PC-3 (cell line): ENCODE measurements around the gene DENND5B. TPM values are rescaled to one million over a fixed set of nuclear protein-coding genes. Genes with fewer than 3 reads are reported as not detected.

ENCODE experiments used
- ATAC-seq: fragments of 200-7000 bp; cut with Tn5 transposase; 2 replicates; pipeline ENCODE4 v1.9.1; 2020; ENCODE audit warnings: mild to moderate bottlenecking, moderate library complexity
- BruUV-seq: library from RNA; stranded (reverse); fragments of 400-500 nt; replicated peaks from 2 replicates; lab custom pipeline; 2021; lab: Mats Ljungman, UMichigan
- CTCF ChIA-PET: fragments of 300-600 bp; sonication (Branson Sonifier 250); formaldehyde crosslinking; loops from one replicate; lab custom pipeline; 2022; ENCODE audit warnings: antibody characterized with exemption; lab: Charles Lee
- POLR2A ChIA-PET: fragments of 300-600 bp; sonication (Branson Sonifier 250); formaldehyde crosslinking; loops from one replicate; lab custom pipeline; 2022; ENCODE audit warnings: antibody characterized with exemption; ENCODE audit not compliant: unreplicated experiment; lab: Charles Lee
- DNase-seq: peaks from one replicate; pipeline ENCODE4 v3.0.0-alpha.2; 2015
- H2AFZ ChIP-seq: fragments of 300-600 bp; sonication (generic); 2 replicates; pipeline ENCODE4 v1.6.0; 2016; ENCODE audit warnings: antibody characterized with exemption, low read length
- H3F3A ChIP-seq: fragments of 300-600 bp; sonication (generic); one replicate; pipeline ENCODE4 v1.6.0; 2017; ENCODE audit warnings: antibody characterized with exemption, low read length, control low read depth, mild to moderate bottlenecking; ENCODE audit not compliant: unreplicated experiment
- H3K27ac ChIP-seq: fragments of 300-600 bp; sonication (generic); 2 replicates; pipeline ENCODE4 v1.5.1; 2016; ENCODE audit warnings: mild to moderate bottlenecking, low read length
- H3K27me3 ChIP-seq: fragments of 300-600 bp; sonication (generic); 2 replicates; pipeline ENCODE4 v1.6.1; 2016; ENCODE audit warnings: low read length, mixed read lengths
- H3K36me3 ChIP-seq: fragments of 300-600 bp; sonication (generic); 2 replicates; pipeline ENCODE4 v1.6.1; 2016; ENCODE audit warnings: low read depth, mixed run types, low read length, mixed read lengths
- H3K4me1 ChIP-seq: fragments of 300-600 bp; sonication (generic); 2 replicates; pipeline ENCODE4 v1.5.1; 2016; ENCODE audit warnings: low read length; ENCODE audit not compliant: insufficient read depth
- H3K4me2 ChIP-seq: fragments of 300-600 bp; sonication (generic); 2 replicates; pipeline ENCODE4 v1.6.0; 2016; ENCODE audit warnings: low read length
- H3K4me3 ChIP-seq: fragments of 300-600 bp; sonication (generic); 2 replicates; pipeline ENCODE4 v1.5.1; 2016; ENCODE audit warnings: mild to moderate bottlenecking, low read length, mixed read lengths
- H3K79me2 ChIP-seq: fragments of 300-600 bp; sonication (generic); 2 replicates; pipeline ENCODE4 v1.6.1; 2017; ENCODE audit warnings: low read length, mixed read lengths
- H3K9ac ChIP-seq: fragments of 300-600 bp; sonication (generic); 2 replicates; pipeline ENCODE4 v1.6.0; 2016; ENCODE audit warnings: mild to moderate bottlenecking, low read length
- H3K9me2 ChIP-seq: fragments of 300-600 bp; sonication (generic); replicated peaks from 2 replicates; pipeline ENCODE4 v1.6.1; 2016; ENCODE audit warnings: mixed run types, low read length, mixed read lengths
- H3K9me3 ChIP-seq: fragments of 300-600 bp; sonication (generic); 2 replicates; pipeline ENCODE4 v1.6.1; 2016; ENCODE audit warnings: low read length, mixed read lengths
- H4K20me1 ChIP-seq: fragments of 300-600 bp; sonication (generic); 2 replicates; pipeline ENCODE4 v1.6.1; 2016; ENCODE audit warnings: low read length, mixed read lengths
- EZH2 ChIP-seq: fragments of 300-600 bp; sonication (generic); IDR thresholded peaks from one replicate; pipeline ENCODE4 v1.6.1; 2017; ENCODE audit warnings: antibody characterized with exemption, mild to moderate bottlenecking, low read length; ENCODE audit not compliant: unreplicated experiment
- EZH2phosphoT487 ChIP-seq: fragments of 300-600 bp; sonication (generic); IDR thresholded peaks from 2 replicates; pipeline ENCODE4 v1.6.1; 2018; ENCODE audit warnings: mild to moderate bottlenecking, antibody characterized with exemption, low read length, borderline replicate concordance
- intact Hi-C: fragments of 100-400 bp; cut with micrococcal nuclease; formaldehyde crosslinking; loops from 2 replicates; pipeline ENCODE4 v1.9.0; 2023
- total RNA-seq: library from RNA; depleted of rRNA; stranded (reverse); fragments of >200 nt; gene quantifications from 2 replicates; pipeline ENCODE4 v1.2.3, GENCODE V29; 2014
- TF ChIP-seq, protein P1 (sequence below): fragments of 300-600 bp; sonication (generic); conservative IDR thresholded peaks from 2 replicates; pipeline ENCODE4 v1.5.1; 2017; ENCODE audit warnings: antibody characterized with exemption, low read depth, mild to moderate bottlenecking, low read length

DENND5B gene
- total RNA-seq, 1 experiment from 2014 or later: 4.2 TPM

DNA sequence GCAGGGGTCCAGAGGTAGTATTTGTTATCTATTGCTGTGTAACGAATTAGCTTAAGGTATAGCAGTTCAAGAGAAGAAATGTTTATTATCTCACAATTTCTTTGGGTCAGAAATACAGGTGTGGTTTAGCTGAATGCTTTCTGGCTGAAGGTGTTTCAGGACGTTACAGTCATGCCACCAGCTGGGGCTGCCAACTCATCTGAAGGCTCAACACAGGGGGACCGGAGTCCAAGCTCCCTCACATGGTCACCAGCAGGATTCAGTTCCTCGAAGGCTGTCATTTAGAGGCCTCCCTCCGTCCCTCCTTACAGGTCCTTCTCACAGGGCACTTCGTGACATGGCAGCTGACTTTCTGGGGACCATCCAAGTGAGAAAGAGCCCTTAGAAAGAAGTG, 227.5 kb downstream of the DENND5B start:
- Histone ChIP-seq H3K27me3 (no peaks in the 10 kb centered on the region), H3K27ac (no peak overlapping the region), H2AFZ (0 out of 2 replicates have a peak overlapping the region, but pooled peaks have one; percentile 61), H3K9me2 (no peaks in the 10 kb centered on the region), H3K79me2 (no peaks in the 10 kb centered on the region), H3K9ac (no peak overlapping the region), H3K4me2 (no peak overlapping the region), H3K4me3 (no peak overlapping the region), H3F3A (no peaks in the 10 kb centered on the region), H3K4me1 (peaks cover 8% of the 10 kb centered on the region), H3K36me3 (no peaks in the 10 kb centered on the region), H3K9me3 (no peaks in the 10 kb centered on the region), H4K20me1 (no peaks in the 10 kb centered on the region)
- POLR2A ChIA-PET: no interaction called here
- BruUV-seq: no TSS peak
- ATAC-seq (no peak), DNase-seq (no peak)
- no peak for TF ChIP-seq EZH2phosphoT487
- no peak for TF ChIP-seq EZH2
- TF ChIP-seq, protein P1, sequence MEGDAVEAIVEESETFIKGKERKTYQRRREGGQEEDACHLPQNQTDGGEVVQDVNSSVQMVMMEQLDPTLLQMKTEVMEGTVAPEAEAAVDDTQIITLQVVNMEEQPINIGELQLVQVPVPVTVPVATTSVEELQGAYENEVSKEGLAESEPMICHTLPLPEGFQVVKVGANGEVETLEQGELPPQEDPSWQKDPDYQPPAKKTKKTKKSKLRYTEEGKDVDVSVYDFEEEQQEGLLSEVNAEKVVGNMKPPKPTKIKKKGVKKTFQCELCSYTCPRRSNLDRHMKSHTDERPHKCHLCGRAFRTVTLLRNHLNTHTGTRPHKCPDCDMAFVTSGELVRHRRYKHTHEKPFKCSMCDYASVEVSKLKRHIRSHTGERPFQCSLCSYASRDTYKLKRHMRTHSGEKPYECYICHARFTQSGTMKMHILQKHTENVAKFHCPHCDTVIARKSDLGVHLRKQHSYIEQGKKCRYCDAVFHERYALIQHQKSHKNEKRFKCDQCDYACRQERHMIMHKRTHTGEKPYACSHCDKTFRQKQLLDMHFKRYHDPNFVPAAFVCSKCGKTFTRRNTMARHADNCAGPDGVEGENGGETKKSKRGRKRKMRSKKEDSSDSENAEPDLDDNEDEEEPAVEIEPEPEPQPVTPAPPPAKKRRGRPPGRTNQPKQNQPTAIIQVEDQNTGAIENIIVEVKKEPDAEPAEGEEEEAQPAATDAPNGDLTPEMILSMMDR: no peak
- CTCF ChIA-PET: no interaction called here
- intact Hi-C loops: loop anchor here (1.0 kb wide), 1 partner anchor 112 kb away; no protein-coding TSS in a partner anchor

- Histone ChIP-seq H2AFZ (peak overlapping the region; percentile 61; the same call in 1 of the 2 replicates), H3K9me2 (no peaks in the 10 kb centered on the region), H4K20me1 (no peaks in the 10 kb centered on the region), H3K27me3 (no peaks in the 10 kb centered on the region), H3K4me3 (no peak overlapping the region), H3K79me2 (no peaks in the 10 kb centered on the region), H3K4me1 (peaks cover 8% of the 10 kb centered on the region), H3K36me3 (no peaks in the 10 kb centered on the region), H3K27ac (no peak overlapping the region), H3K9ac (no peak overlapping the region), H3K4me2 (peak overlapping the region; percentile 26; the same call in 1 of the 2 replicates), H3K9me3 (no peaks in the 10 kb centered on the region), H3F3A (no peaks in the 10 kb centered on the region)
- intact Hi-C loops: loop anchor here (1.0 kb wide), 1 partner anchor 112 kb away; no protein-coding TSS in a partner anchor
- no TSS peak for BruUV-seq
- peak; percentile 54 for ATAC-seq
- CTCF ChIA-PET: no interaction called here
- POLR2A ChIA-PET: no interaction called here
- DNase-seq: peak; percentile 26
- TF ChIP-seq EZH2phosphoT487: no peak
- no peak for TF ChIP-seq EZH2
Observed at GRCh38 chr12:31362759-31363415, 228.0 kb downstream of the DENND5B start.

DNA sequence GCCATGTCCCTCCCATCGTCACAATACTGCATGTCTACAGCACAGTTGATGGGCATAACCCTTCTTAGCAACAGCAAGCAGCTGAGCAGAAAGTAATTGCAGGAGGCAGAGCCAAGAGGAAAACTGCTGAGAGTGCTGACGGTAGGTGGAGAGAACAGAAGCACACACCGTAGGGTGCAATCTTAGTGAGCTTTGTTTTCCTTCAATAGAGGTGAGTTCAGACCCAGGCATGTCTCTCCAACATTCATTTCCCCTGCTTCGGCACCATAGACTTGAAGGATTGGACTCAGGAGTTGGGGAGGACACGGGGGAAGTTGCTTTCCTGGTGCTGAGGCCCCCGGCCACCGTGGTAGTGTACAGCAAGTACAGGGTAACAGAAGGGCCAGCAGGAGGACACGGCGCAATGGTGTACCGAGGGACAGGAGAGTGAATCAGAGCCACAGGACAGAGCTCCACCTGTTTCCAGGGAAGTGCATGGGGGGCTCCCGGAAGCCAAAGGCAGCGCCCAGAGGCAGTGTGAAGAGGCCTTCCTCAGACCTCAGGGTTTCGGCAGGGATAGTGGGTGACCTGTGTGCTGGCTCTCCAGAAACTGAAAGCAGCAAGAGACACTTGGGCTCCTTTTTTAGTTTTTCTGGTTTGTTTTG, 228.7 kb downstream of the DENND5B start:
- CTCF ChIA-PET: no interaction called here
- Histone ChIP-seq H3K27ac (no peak overlapping the region), H3K79me2 (no peaks in the 10 kb centered on the region), H3F3A (no peaks in the 10 kb centered on the region), H3K9me2 (no peaks in the 10 kb centered on the region), H4K20me1 (no peaks in the 10 kb centered on the region), H2AFZ (peak overlapping the region; percentile 61; the same call in 1 of the 2 replicates), H3K4me2 (peak overlapping the region; percentile 26; the same call in 1 of the 2 replicates), H3K9ac (no peak overlapping the region), H3K4me3 (no peak overlapping the region), H3K36me3 (no peaks in the 10 kb centered on the region), H3K27me3 (no peaks in the 10 kb centered on the region), H3K4me1 (peaks cover 8% of the 10 kb centered on the region), H3K9me3 (no peaks in the 10 kb centered on the region)
- TF ChIP-seq EZH2phosphoT487 (no peak), EZH2 (no peak)
- TF ChIP-seq, protein P1: no peak
- intact Hi-C loops: no loop called here
- DNase-seq (no peak), ATAC-seq (no peak; the same call in 1 of the 2 replicates)
- POLR2A ChIA-PET: no interaction called here
- BruUV-seq: no TSS peak
